A375 (cell line): ENCODE data around the gene THOC6. TPM values are rescaled to one million over a fixed set of nuclear protein-coding genes. Genes with fewer than 3 reads are reported as not detected.

ENCODE experiments used
- small RNA-seq: library from RNA; depleted of rRNA; stranded (forward); fragments of <200 nt; gene quantifications from one replicate; pipeline ENCODE3, GENCODE V24; 2014
- total RNA-seq: library from RNA; depleted of rRNA; stranded (reverse); fragments of >200 nt; shearing (Covaris generic); gene quantifications from 2 replicates; pipeline ENCODE4 v1.2.3, GENCODE V29; 2014; rRNA removed

Gene THOC6
- total RNA-seq, result 63.8 and 65.4 TPM in 2 replicates

DNA sequence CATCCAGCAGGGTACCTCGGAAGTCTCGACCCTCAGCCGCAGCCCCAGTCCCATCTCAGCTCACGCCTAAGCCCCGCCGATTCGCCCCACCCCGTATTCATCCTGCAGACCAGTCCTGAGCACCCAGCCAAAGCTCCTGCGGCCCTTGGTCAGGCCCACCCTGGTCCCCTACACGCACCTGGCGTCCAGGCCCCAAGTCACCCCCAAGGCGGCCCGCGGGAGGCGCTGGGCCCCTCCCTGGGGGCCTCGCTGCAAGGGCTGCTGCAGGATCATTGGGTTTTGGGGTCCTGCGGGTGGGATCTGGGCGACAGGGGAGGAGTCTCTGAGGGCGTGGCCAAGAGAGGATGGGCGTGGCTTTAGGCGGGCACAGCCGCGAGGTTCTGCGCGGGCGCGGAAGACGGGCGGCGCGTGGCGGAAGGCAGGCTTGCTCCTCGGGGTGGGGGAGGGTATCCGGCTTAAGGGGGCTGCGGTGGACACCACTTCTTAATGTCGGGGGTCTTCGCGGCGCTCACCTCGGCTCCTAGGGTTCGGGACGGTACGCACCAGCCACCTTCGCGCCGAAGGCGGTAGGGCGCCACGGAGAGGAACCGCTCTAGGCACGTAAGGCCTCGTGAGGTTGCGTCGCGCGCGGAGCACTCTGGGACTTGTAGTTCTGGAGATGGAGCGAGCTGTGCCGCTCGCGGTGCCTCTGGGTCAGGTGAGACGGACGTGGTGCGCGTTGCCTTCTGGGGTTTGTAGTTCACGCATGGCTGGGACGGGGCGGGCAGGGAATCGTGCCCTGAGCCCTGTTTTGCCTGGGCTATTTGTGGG is at the start of gene THOC6, which contains the start of gene HCFC1R1:
TSS of gene THOC6 (plus strand) at position 367 of the 810 bp plus-strand sequence. CDS start at position 659, 292 bp downstream.
TSS of gene HCFC1R1 (minus strand) at position 274 of the 810 bp plus-strand sequence. CDS start at position 273, 1 bp downstream.

DNA sequence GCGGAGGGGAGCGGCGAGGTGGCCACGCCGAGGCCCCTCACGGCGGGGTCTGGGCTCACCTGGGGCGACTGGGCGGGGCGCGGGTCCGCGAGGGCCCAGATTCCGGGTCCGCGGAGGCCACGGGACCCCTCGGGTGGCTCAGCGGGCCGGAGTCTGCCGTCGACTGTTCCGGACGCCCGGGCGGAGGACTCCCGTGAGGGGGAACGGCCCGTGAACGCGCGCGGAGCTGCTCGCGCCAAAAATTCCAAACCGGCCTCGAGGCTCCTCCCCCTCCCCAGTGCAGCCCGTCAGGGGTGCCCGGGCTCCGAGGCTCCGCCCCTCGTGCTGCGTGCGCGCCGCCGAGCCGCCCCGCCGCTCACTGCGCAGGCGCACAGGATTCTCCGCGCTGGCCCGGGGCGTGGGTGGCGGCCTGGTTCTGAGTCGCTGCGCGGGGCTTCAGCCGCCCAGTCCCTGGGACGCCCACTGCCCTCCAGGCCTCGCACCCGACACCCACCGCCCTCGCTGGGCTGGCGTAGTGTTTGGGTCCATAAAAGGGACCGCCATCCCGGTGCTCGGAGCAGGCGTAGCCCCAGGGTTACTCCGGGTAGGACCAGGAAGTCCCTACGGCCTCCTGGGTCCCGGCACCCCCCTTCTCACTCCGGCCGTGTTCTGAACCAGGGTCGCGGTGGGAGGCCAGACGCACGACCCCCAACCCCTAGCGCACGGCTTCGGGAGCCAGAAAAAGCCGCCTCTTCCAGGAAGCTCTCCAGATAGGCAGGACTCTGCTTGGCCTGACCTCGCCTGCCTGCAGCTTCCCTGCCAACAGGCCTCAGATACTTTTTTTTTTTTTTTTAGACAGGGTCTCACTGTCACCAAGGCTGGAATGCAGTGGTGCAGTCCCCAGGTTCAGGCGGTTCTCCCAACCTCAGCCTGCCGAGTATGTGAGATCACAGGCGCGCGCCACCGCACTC is 43.3 kb upstream of the THOC6 start, which contains the start of gene PKMYT1:
TSS of gene PKMYT1 (minus strand) at position 220 of the 950 bp plus-strand sequence. CDS start 789 bp downstream, outside the sequence.

DNA sequence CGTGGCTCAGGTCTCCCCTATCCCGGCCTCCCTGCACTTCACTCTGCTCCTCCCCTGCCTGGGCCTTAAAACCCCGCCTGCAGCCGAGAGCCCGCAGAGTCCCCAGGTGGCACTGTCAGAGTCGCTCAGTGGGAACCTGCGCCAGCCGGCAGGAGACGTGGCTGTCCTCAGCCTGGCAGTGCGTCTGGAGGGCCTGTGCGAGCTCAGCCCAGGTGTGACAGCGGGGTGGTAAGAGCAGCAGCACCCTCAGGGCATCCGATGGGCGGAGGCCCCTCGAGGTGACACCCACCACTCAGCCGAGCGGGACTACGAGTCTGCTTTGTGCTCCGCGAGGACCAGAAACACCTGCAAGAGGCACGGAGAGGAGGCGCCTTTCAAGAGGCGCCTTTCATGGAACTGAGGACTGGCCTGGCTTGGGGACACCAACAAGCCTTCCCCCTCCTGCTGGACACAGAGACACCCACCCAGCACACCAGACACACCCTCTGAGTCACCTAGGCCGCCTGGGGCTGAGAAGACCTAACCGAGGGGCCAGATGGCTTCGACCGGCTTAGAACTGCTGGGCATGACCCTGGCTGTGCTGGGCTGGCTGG is 10.9 kb upstream of the THOC6 start, which contains the start of gene CLDN9:
TSS of gene CLDN9 (plus strand) at position 96 of the 593 bp plus-strand sequence. CDS start at position 536, 440 bp downstream.

DNA sequence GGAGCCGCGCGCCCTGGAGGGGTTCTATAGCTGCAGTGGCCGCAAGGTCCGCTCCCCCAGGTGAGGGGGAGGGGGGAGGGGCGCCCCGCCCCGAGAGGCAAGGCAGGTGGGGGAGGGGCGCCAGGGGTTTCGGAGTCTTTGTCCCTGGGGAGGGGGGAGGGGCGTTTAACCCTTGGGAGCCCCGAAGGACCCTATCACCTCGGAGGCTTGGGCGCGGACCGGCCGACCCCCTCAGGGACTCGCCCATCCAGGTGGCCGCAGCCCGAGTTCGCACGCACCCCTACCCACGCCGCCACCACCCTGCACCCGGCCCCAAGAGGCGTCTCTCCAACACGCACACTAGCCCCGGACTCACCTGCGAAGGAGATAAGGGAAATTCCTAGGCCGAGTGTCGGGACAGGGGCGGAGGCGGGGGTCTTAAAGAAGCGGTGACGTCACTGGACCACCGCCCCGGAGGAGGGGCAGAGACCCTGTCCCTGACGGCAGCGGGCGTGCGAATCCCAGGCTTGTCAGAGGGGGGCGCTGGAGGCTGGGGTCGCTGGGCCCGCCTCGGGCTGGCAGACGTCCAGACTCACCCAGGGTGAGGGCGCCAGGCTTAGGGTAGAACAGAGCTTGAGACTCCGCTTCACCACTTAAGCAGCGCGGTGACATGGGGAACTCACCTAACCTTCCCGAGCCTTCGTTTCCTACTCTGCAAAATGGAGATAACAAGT is 5.9 kb upstream of the THOC6 start, which contains the start of gene CLDN6:
TSS of gene CLDN6 (minus strand) at position 390 of the 713 bp plus-strand sequence. CDS start 2,162 bp downstream, outside the sequence.

DNA sequence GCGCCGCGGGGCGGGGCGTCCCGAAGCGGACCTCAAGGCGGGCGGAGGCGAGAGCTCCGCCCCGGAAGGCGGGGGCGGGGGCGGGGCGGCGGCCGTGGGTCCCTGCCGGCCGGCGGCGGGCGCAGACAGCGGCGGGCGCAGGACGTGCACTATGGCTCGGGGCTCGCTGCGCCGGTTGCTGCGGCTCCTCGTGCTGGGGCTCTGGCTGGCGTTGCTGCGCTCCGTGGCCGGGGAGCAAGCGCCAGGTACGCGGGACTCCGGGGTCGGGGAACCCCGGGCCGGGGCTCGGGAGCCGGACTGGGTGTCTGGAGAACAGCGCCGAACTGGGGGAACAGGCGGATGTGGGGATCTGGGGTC is 3.6 kb upstream of the THOC6 start, which contains the start of gene TNFRSF12A:
TSS of gene TNFRSF12A (plus strand) at position 122 of the 357 bp plus-strand sequence. CDS start at position 152, 30 bp downstream.

GRCh38 chr16:3036726-3037315 is 13.0 kb downstream of the THOC6 start, which contains the start of gene BICDL2:
Gene BICDL2, minus strand, starts transcription at chr16:3036944. Its CDS starts 1,448 bp downstream, at chr16:3035496.

DNA sequence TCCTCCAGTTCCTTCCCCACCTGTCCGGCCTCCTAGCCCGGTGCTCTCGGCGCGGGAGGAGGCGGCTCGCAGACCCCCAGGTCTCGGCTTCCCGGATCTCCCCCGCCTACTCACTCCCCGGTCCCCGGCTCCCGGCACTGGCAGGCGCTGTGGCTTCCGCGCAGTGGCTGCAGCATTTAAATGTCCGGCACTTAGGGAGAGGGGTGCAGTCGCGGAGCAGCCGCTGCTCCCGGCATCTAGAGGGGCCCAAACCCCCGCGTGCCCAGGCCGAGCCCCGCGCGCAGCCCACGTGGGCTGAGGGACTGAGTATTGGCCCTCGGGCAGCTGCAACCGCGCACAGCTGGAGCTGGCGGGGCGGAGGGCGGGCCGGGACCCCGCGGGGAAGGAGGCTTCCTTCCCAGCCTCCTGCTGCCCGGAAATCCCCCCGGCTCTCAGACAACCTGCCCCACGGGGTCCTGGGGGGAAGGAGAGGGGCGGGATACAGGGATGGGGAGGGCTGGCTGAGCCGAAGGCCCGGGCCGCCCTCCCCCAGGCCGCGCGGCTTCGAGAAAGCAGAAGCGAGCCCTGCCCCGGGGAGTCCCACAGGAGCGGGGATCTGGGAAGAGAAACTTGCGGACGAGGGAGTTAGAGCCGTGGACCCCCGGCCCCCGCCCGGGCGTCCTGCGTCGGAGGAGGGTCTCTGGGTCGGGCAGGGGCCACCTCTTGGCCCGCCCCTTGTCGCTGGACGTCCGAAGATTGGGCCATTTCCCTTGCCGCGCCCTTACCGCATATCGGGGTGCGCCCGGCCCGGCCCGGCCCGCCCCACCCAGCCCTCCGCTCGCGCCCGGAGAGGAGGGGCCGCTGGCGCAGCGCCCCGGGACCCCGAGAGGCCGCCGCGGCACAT is 22.2 kb downstream of the THOC6 start, which contains the start of gene MMP25:
TSS of gene MMP25 (plus strand) at position 804 of the 883 bp plus-strand sequence. CDS start 357 bp downstream, outside the sequence.

GRCh38 chr16:3065069-3065741 is 41.4 kb downstream of the THOC6 start, which contains the start of gene IL32:
Gene IL32, plus strand, starts transcription at chr16:3065640. Its CDS starts 172 bp downstream, at chr16:3065812.

Small RNAs within 50 kb of the gene (small RNA-seq; reads per million reads assigned to genes)
- gene LINC00514, result not detected

Other genes with a start within 250 kb of the THOC6 start
- gene ELOB, start 246.8 kb upstream of the THOC6 start, total RNA-seq, result 281 and 333 TPM in 2 replicates
- 12.7 and 14.9 TPM in 2 replicates for gene PRSS33, start 236.5 kb upstream of the THOC6 start, total RNA-seq
- not detected in 2 replicates for gene PRSS41, start 225.6 kb upstream of the THOC6 start, total RNA-seq
- gene PRSS21, start 206.8 kb upstream of the THOC6 start, total RNA-seq, result not detected in 2 replicates
- 0.45 TPM in 1 of 2 replicates, not detected in the other for gene ZG16B, start 193.7 kb upstream of the THOC6 start, total RNA-seq
- gene PRSS22, start 165.9 kb upstream of the THOC6 start, total RNA-seq, result not detected in 2 replicates
- 68.2 and 79.2 TPM in 2 replicates for gene FLYWCH2, start 140.8 kb upstream of the THOC6 start, total RNA-seq
- 41.3 and 52.4 TPM in 2 replicates for gene FLYWCH1, start 112.1 kb upstream of the THOC6 start, total RNA-seq
- gene KREMEN2, start 59.8 kb upstream of the THOC6 start, total RNA-seq, result 2.4 and 4.1 TPM in 2 replicates
- 53.7 and 63.3 TPM in 2 replicates for gene PAQR4, start 54.7 kb upstream of the THOC6 start, total RNA-seq
- 43.6 and 56.7 TPM in 2 replicates for gene PKMYT1, start 43.6 kb upstream of the THOC6 start, total RNA-seq
- gene CLDN9, start 11.1 kb upstream of the THOC6 start, total RNA-seq, result not detected in 2 replicates
- gene CLDN6, start 5.9 kb upstream of the THOC6 start, total RNA-seq, result not detected in 2 replicates
- 716 and 822 TPM in 2 replicates for gene TNFRSF12A, start 3.7 kb upstream of the THOC6 start, total RNA-seq
- gene HCFC1R1, start 93 bp upstream of the THOC6 start, total RNA-seq, result 126 and 144 TPM in 2 replicates
- gene BICDL2, start 12.9 kb downstream of the THOC6 start, total RNA-seq, result not detected in 2 replicates
- gene MMP25, start 22.5 kb downstream of the THOC6 start, total RNA-seq, result 0.16 and 0.75 TPM in 2 replicates
- gene IL32, start 41.6 kb downstream of the THOC6 start, total RNA-seq, result 2.2 TPM in 1 of 2 replicates, not detected in the other
- gene ZSCAN10, start 75.3 kb downstream of the THOC6 start, total RNA-seq, result 0.26 and 2.2 TPM in 2 replicates
- 16.9 and 18.4 TPM in 2 replicates for gene ZNF205, start 88.6 kb downstream of the THOC6 start, total RNA-seq
- gene ZNF213, start 111.0 kb downstream of the THOC6 start, total RNA-seq, result 5.2 and 6.7 TPM in 2 replicates
- not detected in 2 replicates for gene OR1F1, start 164.2 kb downstream of the THOC6 start, total RNA-seq
- 14.2 and 15.4 TPM in 2 replicates for gene ZNF200, start 211.1 kb downstream of the THOC6 start, total RNA-seq
- 0.38 TPM in 1 of 2 replicates, not detected in the other for gene MEFV, start 232.6 kb downstream of the THOC6 start, total RNA-seq